HG03565 (cell line): ENCODE results near the gene ITGB2.

Source experiments
- ATAC-seq: cut with Tn5 transposase; IDR thresholded peaks from one replicate; pipeline ENCODE4 v1.9.1; 2021; ENCODE audit warnings: mild to moderate bottlenecking, moderate library complexity; ENCODE audit not compliant: unreplicated experiment

Gene ITGB2

GRCh38 chr21:44850905-44851657 lies 69.6 kb downstream of the ITGB2 start:
- ATAC-seq: no peak

GRCh38 chr21:44850208-44850800 lies 70.4 kb downstream of the ITGB2 start:
- ATAC-seq: no peak

GRCh38 chr21:44849616-44850130 lies 71.0 kb downstream of the ITGB2 start:
- ATAC-seq: no peak

GRCh38 chr21:44848821-44849521 lies 71.7 kb downstream of the ITGB2 start:
- ATAC-seq: no peak

- no peak for ATAC-seq
These were observed 73.2 kb downstream of the ITGB2 start for GRCh38 chr21:44847261-44848056.

GRCh38 chr21:44846485-44847260 lies 74.0 kb downstream of the ITGB2 start:
- no peak for ATAC-seq

GRCh38 chr21:44846224-44846484 lies 74.5 kb downstream of the ITGB2 start:
- ATAC-seq: no peak

- ATAC-seq: no peak
These were observed 75.1 kb downstream of the ITGB2 start for GRCh38 chr21:44845418-44846223.

- no peak for ATAC-seq
These were observed 76.4 kb downstream of the ITGB2 start for GRCh38 chr21:44844256-44844655.

GRCh38 chr21:44842721-44843445 lies 77.8 kb downstream of the ITGB2 start:
- ATAC-seq: no peak

- ATAC-seq: no peak
These were observed 78.6 kb downstream of the ITGB2 start for GRCh38 chr21:44842087-44842486.

- ATAC-seq: no peak
These were observed 79.9 kb downstream of the ITGB2 start for GRCh38 chr21:44840771-44841170.

GRCh38 chr21:44838951-44839350 lies 81.7 kb downstream of the ITGB2 start:
- ATAC-seq: no peak

- ATAC-seq: no peak
These were observed 82.4 kb downstream of the ITGB2 start for GRCh38 chr21:44838039-44838895.

- no peak for ATAC-seq
These were observed 83.2 kb downstream of the ITGB2 start for GRCh38 chr21:44837537-44837936.

GRCh38 chr21:44836666-44837471 lies 83.8 kb downstream of the ITGB2 start:
- ATAC-seq: no peak

- no peak for ATAC-seq
These were observed 84.4 kb downstream of the ITGB2 start for GRCh38 chr21:44836349-44836665.
